GM18508 (cell line): ENCODE measurements around the gene LMCD1.

Experiments used
- ATAC-seq: cut with Tn5 transposase; IDR thresholded peaks from one replicate; pipeline ENCODE4 v1.9.1; 2021; ENCODE audit warnings: moderate number of reproducible peaks; ENCODE audit not compliant: insufficient read depth, unreplicated experiment

The LMCD1 gene

DNA sequence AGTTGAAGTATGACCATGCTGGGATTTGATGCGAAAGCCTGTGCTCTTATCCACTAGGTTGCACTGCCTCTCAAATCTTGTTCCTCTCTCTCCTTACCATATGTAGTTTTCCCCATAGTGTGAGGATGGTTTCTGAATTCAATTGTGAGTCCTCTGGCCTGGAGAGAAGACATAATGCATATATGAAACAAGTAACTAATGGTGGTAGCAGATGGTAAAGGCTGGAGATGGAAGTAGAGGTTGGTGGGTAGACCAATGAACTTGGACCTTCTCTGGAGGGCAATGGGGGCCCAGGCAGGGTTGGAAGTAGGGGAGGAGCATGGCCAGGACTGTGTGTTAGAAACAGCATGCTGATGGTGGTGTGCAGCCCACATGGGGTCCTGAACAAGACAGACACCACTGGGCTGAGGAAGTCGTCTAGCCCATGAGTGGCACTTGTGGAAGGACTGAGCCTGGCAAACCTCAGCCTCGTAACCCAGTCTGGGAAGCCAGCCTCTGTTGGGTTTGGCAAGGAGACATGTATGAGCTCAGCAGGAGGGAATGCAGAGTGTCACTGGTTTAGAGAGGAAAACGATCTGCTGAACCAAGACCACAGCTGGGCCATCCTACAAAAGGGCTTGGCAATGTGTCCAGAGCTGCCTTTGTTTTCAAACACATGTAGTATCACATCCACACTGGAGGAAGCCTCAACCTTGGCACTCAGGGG lies 18.5 kb upstream of the LMCD1 start:
- no peak for ATAC-seq

DNA sequence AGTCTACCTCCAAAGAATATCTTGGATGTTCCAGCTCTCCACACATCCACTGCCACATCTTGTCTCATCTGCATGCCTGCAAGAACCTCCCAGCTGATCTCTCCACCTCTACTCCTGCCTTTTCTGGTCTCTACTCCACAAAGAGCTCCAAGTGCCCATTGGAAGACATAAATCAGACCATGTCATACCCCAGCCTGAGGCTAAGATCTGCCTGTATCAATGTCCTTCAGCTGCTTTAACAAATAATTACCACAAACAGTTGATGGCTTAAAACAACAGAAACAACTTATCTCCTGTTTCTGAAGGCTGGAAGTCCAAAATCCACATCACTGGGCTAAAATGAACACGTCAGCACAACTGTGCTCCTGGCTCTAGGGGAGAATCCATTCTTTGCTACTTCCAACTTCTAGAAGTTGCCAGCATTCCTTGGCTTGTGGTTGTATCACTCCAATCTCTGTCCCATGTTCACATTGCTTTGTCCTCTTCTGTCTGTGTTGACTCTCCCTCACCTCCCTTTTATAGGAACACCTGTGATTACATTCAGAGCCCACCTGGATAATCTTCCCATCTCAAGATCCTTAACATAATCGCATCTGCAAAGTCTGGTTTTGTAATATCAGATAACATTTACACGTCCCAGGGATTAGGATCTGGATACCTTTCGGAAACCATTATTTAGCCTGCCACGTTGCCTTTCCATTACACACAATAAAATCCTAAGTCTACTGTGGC lies 17.0 kb upstream of the LMCD1 start:
- ATAC-seq: no peak

DNA sequence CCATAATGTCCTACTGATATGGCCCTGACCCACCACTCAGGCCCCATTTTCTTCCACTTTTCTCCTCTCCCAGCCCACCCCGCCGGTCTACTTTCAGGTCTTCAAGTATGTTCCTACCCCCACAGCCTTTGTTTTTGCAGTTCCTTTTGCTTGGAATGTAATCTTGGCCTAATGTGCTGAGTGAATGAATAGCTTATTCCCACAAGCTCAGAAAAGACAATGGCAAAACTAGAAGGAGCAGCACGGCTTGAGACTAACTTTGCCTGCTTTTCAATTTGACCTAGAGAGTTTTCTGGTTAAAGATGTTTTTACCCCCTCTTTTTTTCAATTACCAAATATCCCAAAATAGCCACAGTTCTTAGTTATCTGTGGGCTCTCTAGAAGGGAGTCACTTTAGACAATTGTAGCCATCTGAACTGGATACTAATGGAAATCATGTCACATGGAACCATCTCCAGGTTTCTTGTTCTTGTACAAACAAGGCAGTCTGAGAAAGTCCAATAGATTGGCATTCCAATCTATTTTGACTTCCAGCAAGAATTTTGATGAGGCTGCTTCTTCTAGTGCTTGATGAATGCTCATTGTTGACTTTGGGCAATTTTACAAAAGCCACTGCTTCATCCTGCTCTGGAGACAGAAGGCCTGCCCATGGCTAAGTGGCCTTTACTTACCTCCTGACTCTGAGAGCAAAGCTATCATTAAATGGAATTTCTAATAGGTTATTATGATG lies 16.3 kb upstream of the LMCD1 start:
- ATAC-seq: no peak

DNA sequence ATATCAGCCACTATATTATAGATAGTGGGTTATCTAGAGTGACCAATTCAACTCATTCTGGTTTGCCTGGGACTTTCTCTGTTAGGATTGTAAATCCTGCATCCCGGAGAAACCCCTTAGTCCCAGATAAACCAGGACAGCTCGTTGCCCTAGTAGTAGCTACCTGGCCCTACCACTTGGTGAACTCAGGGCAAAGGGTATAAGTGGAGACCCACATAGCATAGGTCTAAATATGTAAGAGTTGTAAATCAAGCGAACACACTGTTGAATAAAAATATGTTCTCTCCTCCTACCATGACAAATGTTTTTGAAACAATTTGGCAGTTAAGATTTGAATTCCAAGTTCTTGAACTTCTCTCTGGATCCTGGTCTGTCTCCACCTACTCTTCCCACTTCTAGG lies 15.7 kb upstream of the LMCD1 start:
- no peak for ATAC-seq

- ATAC-seq: no peak
Observed at GRCh38 chr3:8486434-8486833, 15.2 kb upstream of the LMCD1 start.

GRCh38 chr3:8486936-8487335 lies 14.7 kb upstream of the LMCD1 start:
- no peak for ATAC-seq

DNA sequence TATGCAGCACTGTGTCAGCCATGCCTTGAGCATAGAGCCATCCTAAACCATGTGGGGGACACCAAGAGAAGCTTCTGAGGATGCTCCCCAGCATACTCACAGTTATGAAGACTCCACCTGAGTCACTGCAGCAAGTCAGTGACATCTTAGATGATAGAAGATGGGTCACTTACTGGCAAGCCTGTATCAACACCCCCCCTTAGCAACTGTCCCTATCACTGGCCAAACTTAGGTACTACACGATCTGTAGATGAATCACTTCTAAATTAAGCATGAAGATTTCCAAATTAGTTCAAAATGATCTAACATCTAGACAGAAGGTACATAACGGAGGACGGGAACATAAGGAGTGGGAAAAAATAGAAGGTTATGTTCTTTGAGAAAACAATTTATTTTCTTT lies 13.2 kb upstream of the LMCD1 start:
- ATAC-seq: no peak

GRCh38 chr3:8488877-8489276 lies 12.7 kb upstream of the LMCD1 start:
- no peak for ATAC-seq

DNA sequence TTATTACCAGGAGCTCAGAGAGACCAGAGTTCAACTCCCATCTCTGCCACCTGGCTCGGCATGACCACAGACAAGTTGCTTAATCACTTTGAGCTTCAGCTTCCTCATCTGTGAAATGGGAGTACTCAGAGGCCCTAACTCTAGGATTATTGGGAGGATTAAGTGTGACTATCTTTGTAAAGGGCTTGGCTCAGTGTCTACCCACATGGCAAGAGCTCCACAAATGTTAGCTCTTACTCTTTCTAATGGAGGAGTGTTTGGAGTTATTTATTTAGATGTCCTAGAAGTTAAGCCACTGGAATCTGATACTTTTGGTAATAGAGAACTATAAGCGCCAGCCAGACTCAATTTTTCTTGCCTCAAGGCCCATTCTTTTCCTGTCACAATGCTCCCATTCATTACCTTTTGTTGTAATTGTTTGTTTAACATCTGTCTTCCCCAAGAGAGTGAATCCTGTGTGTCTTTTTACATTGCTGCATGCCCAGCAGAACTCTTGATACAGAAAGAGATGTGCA lies 12.3 kb upstream of the LMCD1 start:
- ATAC-seq: no peak

GRCh38 chr3:8490079-8490552 lies 11.5 kb upstream of the LMCD1 start:
- no peak for ATAC-seq

GRCh38 chr3:8491271-8492144 lies 10.1 kb upstream of the LMCD1 start:
- no peak for ATAC-seq

GRCh38 chr3:8492744-8493511 lies 8.7 kb upstream of the LMCD1 start:
- no peak for ATAC-seq

GRCh38 chr3:8493744-8494143 lies 7.9 kb upstream of the LMCD1 start:
- no peak for ATAC-seq

DNA sequence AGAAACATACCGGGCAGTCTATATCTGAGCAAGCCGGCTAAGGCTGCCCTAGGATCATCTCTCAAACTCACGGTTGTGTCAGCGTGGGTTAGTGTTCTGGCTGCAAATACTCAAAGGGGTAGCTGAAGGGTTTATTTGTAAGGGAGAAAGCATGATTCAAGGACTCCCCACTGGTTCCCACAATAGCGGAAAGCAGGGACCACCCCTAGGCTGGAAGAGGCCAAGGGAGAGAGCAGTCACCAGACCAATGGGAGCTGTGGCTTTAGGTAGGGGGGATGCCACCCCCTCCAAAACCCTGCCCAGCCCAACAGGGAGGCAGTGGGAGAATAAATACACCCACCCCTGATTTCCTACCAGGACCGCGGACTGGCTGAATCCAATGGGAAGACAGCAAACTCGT lies 7.3 kb upstream of the LMCD1 start:
- ATAC-seq: no peak

GRCh38 chr3:8497582-8497981 lies 4.0 kb upstream of the LMCD1 start:
- no peak for ATAC-seq

- ATAC-seq: no peak
Observed at GRCh38 chr3:8499181-8499611, 2.4 kb upstream of the LMCD1 start.

- ATAC-seq: no peak
Observed at GRCh38 chr3:8500319-8500988, 1.2 kb upstream of the LMCD1 start.

GRCh38 chr3:8500989-8501370 lies 643 bp upstream of the LMCD1 start:
- no peak for ATAC-seq

DNA sequence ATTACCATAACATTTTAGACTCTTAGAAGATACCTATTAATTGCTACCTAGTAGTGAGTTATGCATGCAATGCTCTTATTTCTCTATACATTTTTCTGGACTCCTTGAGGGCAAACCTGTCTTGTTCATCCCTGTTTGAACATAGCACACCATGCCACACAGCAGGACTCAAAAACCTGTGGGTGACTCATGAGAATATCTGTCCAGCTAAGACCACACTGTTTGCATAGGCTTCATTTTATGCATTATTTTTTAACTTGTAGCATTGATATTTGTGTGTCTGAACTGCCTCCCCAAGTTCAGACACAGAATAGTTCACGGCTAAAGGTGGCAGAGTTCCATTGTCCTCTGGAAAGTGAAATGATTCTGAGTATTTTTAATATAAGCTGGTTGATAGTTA lies 1.8 kb downstream of the LMCD1 start:
- ATAC-seq: no peak
